Astrocyte (in vitro differentiated cells and primary cell): ENCODE results near the gene IP6K1. TPM values are rescaled to one million over a fixed set of nuclear protein-coding genes. Genes with fewer than 3 reads are reported as not detected.
"Not testable (repeated sequence)": the region's sequence is repeated elsewhere in the genome, so short reads cannot be mapped to it uniquely, and the experiment has no call there.

Source experiments
- DNase-seq: peaks from one replicate; pipeline ENCODE4 v3.0.0-alpha.2; 2010; ENCODE audit warnings: low read depth
- FAIRE-seq: peaks from 2 replicates; lab custom pipeline; 2011; peaks lifted over from hg19 to GRCh38; lab: Jason Lieb, UNC
- H2AFZ ChIP-seq: 2 replicates; pipeline ENCODE4 v1.6.0; 2012; ENCODE audit warnings: low read depth, low read length, inconsistent platforms
- H3K27ac ChIP-seq: 2 replicates; pipeline ENCODE4 v1.5.1; 2011; ENCODE audit warnings: low read depth, low read length, inconsistent platforms
- H3K27me3 ChIP-seq: 2 replicates; pipeline ENCODE4 v1.6.0; 2011; ENCODE audit warnings: low read length, inconsistent platforms; ENCODE audit not compliant: insufficient read depth
- H3K36me3 ChIP-seq: 2 replicates; pipeline ENCODE4 v1.5.1; 2011; ENCODE audit warnings: low read length, inconsistent platforms; ENCODE audit not compliant: insufficient read depth
- H3K4me1 ChIP-seq: 2 replicates; pipeline ENCODE4 v1.5.1; 2011; ENCODE audit warnings: low read length, inconsistent platforms; ENCODE audit not compliant: insufficient read depth
- H3K4me2 ChIP-seq: 2 replicates; pipeline ENCODE4 v1.6.0; 2012; ENCODE audit warnings: low read length, inconsistent platforms
- H3K4me3 ChIP-seq: 2 replicates; pipeline ENCODE4 v1.5.1; 2011; ENCODE audit warnings: low read depth, mild to moderate bottlenecking, low read length, inconsistent platforms; ENCODE audit not compliant: insufficient read depth
- H3K79me2 ChIP-seq: 2 replicates; pipeline ENCODE4 v1.6.0; 2012; ENCODE audit warnings: mild to moderate bottlenecking, low read length, inconsistent platforms; ENCODE audit not compliant: insufficient read depth
- H3K9ac ChIP-seq: 2 replicates; pipeline ENCODE4 v1.6.0; 2012; ENCODE audit warnings: mild to moderate bottlenecking, low read length, inconsistent platforms
- H3K9me3 ChIP-seq: 2 replicates; pipeline ENCODE4 v1.5.1; 2012; ENCODE audit warnings: low read depth, mild to moderate bottlenecking, low read length, inconsistent platforms; ENCODE audit not compliant: insufficient read depth
- H4K20me1 ChIP-seq: 2 replicates; pipeline ENCODE4 v1.6.0; 2012; ENCODE audit warnings: low read length, inconsistent platforms; ENCODE audit not compliant: insufficient read depth
- H3K27ac Mint-ChIP-seq: one replicate; pipeline ENCODE4 v1.8.0; 2021; ENCODE audit warnings: mild to moderate bottlenecking, mixed read lengths; ENCODE audit not compliant: unreplicated experiment
- H3K27me3 Mint-ChIP-seq: one replicate; pipeline ENCODE4 v1.8.0; 2021; ENCODE audit warnings: low read depth, mixed read lengths; ENCODE audit not compliant: unreplicated experiment
- H3K36me3 Mint-ChIP-seq: one replicate; pipeline ENCODE4 v1.8.0; 2021; ENCODE audit warnings: low read depth, mixed read lengths; ENCODE audit not compliant: unreplicated experiment
- H3K4me1 Mint-ChIP-seq: one replicate; pipeline ENCODE4 v1.8.0; 2021; ENCODE audit warnings: low read depth, mixed read lengths; ENCODE audit not compliant: unreplicated experiment
- H3K4me3 Mint-ChIP-seq: one replicate; pipeline ENCODE4 v1.8.0; 2021; ENCODE audit warnings: mild to moderate bottlenecking, moderate library complexity, mixed read lengths; ENCODE audit not compliant: unreplicated experiment
- H3K9me3 Mint-ChIP-seq: one replicate; pipeline ENCODE4 v1.8.0; 2021; ENCODE audit warnings: mild to moderate bottlenecking, mixed read lengths; ENCODE audit not compliant: unreplicated experiment
- CTCF ChIP-seq: IDR thresholded peaks from 2 replicates; pipeline ENCODE4 v1.5.1; 2011; ENCODE audit warnings: low read depth, mild to moderate bottlenecking, inconsistent platforms, low read length, moderate library complexity; ENCODE audit not compliant: insufficient read depth
- EZH2 ChIP-seq: IDR thresholded peaks from 2 replicates; pipeline ENCODE4 v1.6.1; 2012; ENCODE audit warnings: mild to moderate bottlenecking, low read length, inconsistent platforms; ENCODE audit not compliant: insufficient read depth
- total RNA-seq: library from RNA; stranded (reverse); gene quantifications from 2 replicates; pipeline ENCODE4 v1.2.1, GENCODE V29; 2021

The IP6K1 gene
- total RNA-seq, 1 donor from 2014 or later = 38.3 TPM

- Histone ChIP-seq H2AFZ (no peak overlapping the region), H3K79me2 (peaks cover 87% of the 10 kb centered on the region), H3K36me3 (peaks cover 7% of the 10 kb centered on the region), H3K27ac (no peak overlapping the region), H4K20me1 (peaks cover 47% of the 10 kb centered on the region), H3K9me3 (no peaks in the 10 kb centered on the region), H3K4me3 (no peak overlapping the region), H3K4me1 (peaks cover 7% of the 10 kb centered on the region), H3K4me2 (no peak overlapping the region), H3K9ac (no peak overlapping the region), H3K27me3 (no peaks in the 10 kb centered on the region)
- Mint-ChIP-seq H3K27ac (no peak overlapping the region), H3K4me1 (peaks cover 19% of the 10 kb centered on the region), H3K9me3 (peaks cover 2% of the 10 kb centered on the region), H3K27me3 (no peaks in the 10 kb centered on the region), H3K36me3 (peaks cover 7% of the 10 kb centered on the region), H3K4me3 (peak overlapping the region; percentile 21)
- TF ChIP-seq CTCF (no peak), EZH2 (no peak)
- DNase-seq (no peak), FAIRE-seq (no peak)
Measured at GRCh38 chr3:49781415-49782199, 4.7 kb downstream of the IP6K1 start.

GRCh38 chr3:49780975-49781365 is 5.4 kb downstream of the IP6K1 start:
- Histone ChIP-seq H4K20me1 (peaks cover 51% of the 10 kb centered on the region), H3K79me2 (peaks cover 89% of the 10 kb centered on the region)
- H3K27me3 ChIP-seq, DNase-seq, H3K4me1 ChIP-seq, H3K4me3 ChIP-seq, H3K4me3 Mint-ChIP-seq, H3K27ac ChIP-seq, H2AFZ ChIP-seq, H3K9me3 Mint-ChIP-seq, H3K9ac ChIP-seq, H3K36me3 Mint-ChIP-seq, H3K36me3 ChIP-seq, H3K9me3 ChIP-seq, FAIRE-seq, H3K4me2 ChIP-seq, H3K27me3 Mint-ChIP-seq: not testable (repeated sequence)
- Mint-ChIP-seq H3K27ac (peak overlapping the region; percentile 29), H3K4me1 (peaks cover 19% of the 10 kb centered on the region)

DNA sequence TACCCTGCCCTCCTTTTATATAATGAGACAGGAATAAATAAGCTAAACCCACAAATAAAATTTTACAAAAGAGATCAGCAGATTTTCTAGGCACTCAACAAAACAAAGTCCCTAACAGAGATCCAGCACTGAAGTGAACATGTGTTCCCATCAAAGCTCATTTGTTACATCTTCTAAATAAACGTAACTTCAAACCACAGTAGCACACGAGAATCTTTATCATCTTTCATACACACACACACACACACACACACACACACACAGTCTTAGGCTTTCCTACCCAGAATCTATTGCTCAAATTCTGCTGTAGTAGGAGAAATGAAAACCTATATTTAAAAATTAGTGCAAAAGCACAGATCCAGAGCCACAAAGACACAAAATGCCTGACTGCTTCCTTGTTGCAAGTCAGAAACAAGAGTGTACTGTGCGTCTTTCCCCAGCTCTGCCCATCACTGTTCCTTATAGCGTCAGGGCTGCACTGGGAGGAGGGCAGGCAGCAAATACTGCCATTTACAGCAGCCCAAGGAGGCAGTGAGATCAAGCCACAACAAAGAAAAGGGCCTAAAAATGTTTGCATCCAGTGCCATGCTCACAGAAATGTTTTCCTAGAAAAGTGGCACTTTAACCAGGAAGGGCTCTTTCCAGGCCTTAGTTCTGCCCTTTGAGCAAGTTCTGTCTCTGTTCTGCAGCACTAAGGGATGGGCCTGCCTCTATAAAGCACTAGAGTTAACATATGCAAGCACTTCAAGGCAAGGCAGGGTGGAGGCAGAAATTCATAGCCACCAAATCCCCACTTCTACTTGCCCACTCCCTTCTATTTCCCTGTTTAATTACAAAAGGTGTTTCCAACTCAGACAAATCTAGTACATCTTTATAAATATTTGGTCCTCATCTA is 6.0 kb downstream of the IP6K1 start:
- no peak overlapping the region for H3K4me3 Mint-ChIP-seq
- Histone ChIP-seq H3K79me2 (peaks cover 89% of the 10 kb centered on the region), H3K36me3 (peaks cover 7% of the 10 kb centered on the region), H3K4me3 (no peak overlapping the region), H3K4me1 (peaks cover 6% of the 10 kb centered on the region), H3K9ac (no peak overlapping the region), H3K27me3 (no peaks in the 10 kb centered on the region), H3K4me2 (no peak overlapping the region), H3K9me3 (no peaks in the 10 kb centered on the region), H2AFZ (no peak overlapping the region), H3K27ac (no peak overlapping the region), H4K20me1 (peaks cover 58% of the 10 kb centered on the region)
- no peak for TF ChIP-seq EZH2
- TF ChIP-seq CTCF = no peak
- no peak for FAIRE-seq
- peaks cover 2% of the 10 kb centered on the region for H3K9me3 Mint-ChIP-seq
- H3K27me3 Mint-ChIP-seq = no peaks in the 10 kb centered on the region
- peaks cover 6% of the 10 kb centered on the region for H3K36me3 Mint-ChIP-seq
- H3K4me1 Mint-ChIP-seq = peaks cover 19% of the 10 kb centered on the region
- H3K27ac Mint-ChIP-seq = peak overlapping the region; percentile 58
- DNase-seq = no peak
